GM12878 (cell line): ENCODE results near the gene SLC2A9. TPM values are rescaled to one million over a fixed set of nuclear protein-coding genes. Genes with fewer than 3 reads are reported as not detected.

Experiments
- ATAC-seq: fragments of 200-7000 bp; cut with Tn5 transposase; 3 replicates; pipeline ENCODE4 v1.9.1; 2020; ENCODE audit warnings: mild to moderate bottlenecking, moderate library complexity
- BruUV-seq: library from RNA; stranded (reverse); fragments of 400-500 nt; replicated peaks from 2 replicates; lab custom pipeline; 2021; lab: Mats Ljungman, UMichigan
- CTCF ChIA-PET: fragments of 300-600 bp; sonication (Branson Sonifier 250); formaldehyde crosslinking; extraction: SDS; loops from one replicate; lab custom pipeline; 2021; ENCODE audit warnings: inconsistent platforms; lab: Yijun Ruan, JAX
- POLR2A ChIA-PET: fragments of 350-600 bp; formaldehyde crosslinking; extraction: SDS; loops from one replicate; lab custom pipeline; 2021; ENCODE audit warnings: inconsistent platforms; lab: Charles Lee
- RAD21 ChIA-PET: fragments of 300-600 bp; sonication (Branson Sonifier 250); formaldehyde crosslinking; loops from one replicate; lab custom pipeline; 2023; ENCODE audit warnings: antibody characterized with exemption; ENCODE audit not compliant: unreplicated experiment; lab: Charles Lee
- SMC1A ChIA-PET: fragments of 300-600 bp; sonication (Branson Sonifier 250); formaldehyde crosslinking; loops from one replicate; lab custom pipeline; 2023; ENCODE audit not compliant: unreplicated experiment, uncharacterized antibody; lab: Charles Lee
- DNase-seq: peaks from one replicate; pipeline ENCODE4 v3.0.0-alpha.2; 2011; ENCODE audit warnings: low read depth, low spot score
- FAIRE-seq: peaks from 3 replicates; lab custom pipeline; 2011; peaks lifted over from hg19 to GRCh38; lab: Jason Lieb, UNC
- H2AFZ ChIP-seq: 2 replicates; pipeline ENCODE4 v1.6.0; 2011; ENCODE audit warnings: low read depth, low read length, control low read depth; ENCODE audit not compliant: control insufficient read depth
- H3K27ac ChIP-seq: 2 replicates; pipeline ENCODE4 v1.5.1; 2011; ENCODE audit warnings: control low read depth; ENCODE audit not compliant: control insufficient read depth, insufficient read depth
- H3K27me3 ChIP-seq, 2 experiments: replicated peaks in 1 of 2; 2 replicates each; pipeline versions ENCODE4 v1.6.0 to v1.6.1; 2011; ENCODE audit warnings: low read length in 1 of 2; ENCODE audit not compliant: control insufficient read depth in 2 of 2, insufficient read depth in 2 of 2
- H3K36me3 ChIP-seq, 2 experiments: 2 replicates each; pipeline ENCODE4 v1.5.1; 2011; ENCODE audit warnings: low read length in 1 of 2; ENCODE audit not compliant: control insufficient read depth in 2 of 2, insufficient read depth in 2 of 2
- H3K4me1 ChIP-seq: 2 replicates; pipeline ENCODE4 v1.6.1; 2011; ENCODE audit warnings: mild to moderate bottlenecking, low read length, moderate library complexity, mixed read lengths; ENCODE audit not compliant: control insufficient read depth, insufficient read depth
- H3K4me2 ChIP-seq: 2 replicates; pipeline ENCODE4 v1.6.0; 2011; ENCODE audit warnings: control low read depth; ENCODE audit not compliant: control insufficient read depth, insufficient read depth
- H3K4me3 ChIP-seq: fragments of 200-600 bp; sonication (generic); 2 replicates; pipeline ENCODE4 v1.5.1; 2016
- H3K79me2 ChIP-seq: 2 replicates; pipeline ENCODE4 v1.6.0; 2011; ENCODE audit warnings: low read length; ENCODE audit not compliant: control insufficient read depth, insufficient read depth
- H3K9ac ChIP-seq: 2 replicates; pipeline ENCODE4 v1.8.0; 2011; ENCODE audit warnings: low read length, control low read depth, mixed read lengths; ENCODE audit not compliant: control insufficient read depth, insufficient read depth
- H3K9me3 ChIP-seq: replicated peaks from 3 replicates; pipeline ENCODE4 v1.5.1; 2011; ENCODE audit warnings: mild to moderate bottlenecking, low read length; ENCODE audit not compliant: control insufficient read depth, insufficient read depth
- H4K20me1 ChIP-seq: 2 replicates; pipeline ENCODE4 v1.6.0; 2011; ENCODE audit not compliant: control insufficient read depth, insufficient read depth
- CEBPB ChIP-seq, 2 experiments: fragments of 150-350 bp in 1 of 2; IDR thresholded peaks; 2 replicates each; pipeline ENCODE4 v1.6.1; 2012 to 2014; ENCODE audit warnings: low read depth in 2 of 2, low read length in 2 of 2, borderline replicate concordance in 1 of 2, inconsistent platforms in 1 of 2
- E4F1 ChIP-seq: fragments of 450-650 bp; IDR thresholded peaks from 2 replicates; pipeline ENCODE4 v1.6.1; 2018; ENCODE audit warnings: borderline replicate concordance, mild to moderate bottlenecking; ENCODE audit not compliant: partially characterized antibody
- EP300 ChIP-seq, 2 experiments: fragments of 150-350 bp in 1 of 2; IDR thresholded peaks; 2 replicates each; pipeline ENCODE4 v1.6.1; 2011 to 2012; ENCODE audit warnings: low read depth in 2 of 2, low read length in 2 of 2, borderline replicate concordance in 1 of 2, improper control_type of control experiment in 1 of 2, inconsistent platforms in 1 of 2; ENCODE audit not compliant: control insufficient read depth in 1 of 2
- ESRRA ChIP-seq: IDR thresholded peaks from 2 replicates; pipeline ENCODE4 v1.6.1; 2012; ENCODE audit warnings: mild to moderate bottlenecking, low read length, improper control_type of control experiment
- GABPA ChIP-seq: IDR thresholded peaks from 2 replicates; pipeline ENCODE4 v1.6.1; 2014; ENCODE audit warnings: antibody characterized with exemption, low read depth, mild to moderate bottlenecking, inconsistent platforms
- MXI1 ChIP-seq: fragments of 150-350 bp; IDR thresholded peaks from 2 replicates; pipeline ENCODE4 v1.6.1; 2011; ENCODE audit warnings: low read depth, mild to moderate bottlenecking, inconsistent platforms, low read length, improper control_type of control experiment
- MYB ChIP-seq: fragments of 150-350 bp; IDR thresholded peaks from 2 replicates; pipeline ENCODE4 v1.6.1; 2014; ENCODE audit warnings: mild to moderate bottlenecking, low read depth, low read length, borderline replicate concordance
- NR2C1 ChIP-seq: fragments of 450-650 bp; IDR thresholded peaks from 2 replicates; pipeline ENCODE4 v1.6.1; 2017; ENCODE audit warnings: antibody characterized with exemption, mild to moderate bottlenecking, moderate library complexity
- POLR2AphosphoS2 ChIP-seq: IDR thresholded peaks from 2 replicates; pipeline ENCODE4 v1.6.1; 2011; ENCODE audit warnings: low read depth, mild to moderate bottlenecking, low read length, improper control_type of control experiment, moderate library complexity
- SKIL ChIP-seq: fragments of 450-650 bp; IDR thresholded peaks from 2 replicates; pipeline ENCODE4 v1.6.1; 2017; ENCODE audit warnings: mild to moderate bottlenecking, low read depth, inconsistent platforms; ENCODE audit not compliant: poor library complexity, severe bottlenecking
- SMARCA5 ChIP-seq: fragments of 450-650 bp; IDR thresholded peaks from 2 replicates; pipeline ENCODE4 v1.6.1; 2017; ENCODE audit warnings: mild to moderate bottlenecking
- SREBF2 ChIP-seq: IDR thresholded peaks from 2 replicates; pipeline ENCODE4 v1.6.1; 2012; ENCODE audit warnings: mild to moderate bottlenecking, low read length
- TARDBP ChIP-seq: IDR thresholded peaks from 2 replicates; pipeline ENCODE4 v1.6.1; 2016; ENCODE audit warnings: borderline replicate concordance
- TBL1XR1 ChIP-seq: IDR thresholded peaks from 2 replicates; pipeline ENCODE4 v1.6.1; 2012; ENCODE audit warnings: low read depth, low read length, improper control_type of control experiment
- ZBTB33 ChIP-seq: fragments of 450-650 bp; IDR thresholded peaks from 2 replicates; pipeline ENCODE4 v1.6.1; 2017; ENCODE audit warnings: mild to moderate bottlenecking
- ZNF622 ChIP-seq: fragments of 450-650 bp; IDR thresholded peaks from 2 replicates; pipeline ENCODE4 v1.6.1; 2017; ENCODE audit warnings: mild to moderate bottlenecking, inconsistent platforms
- WGBS: methylation state at CpG from one replicate; pipeline ENCODE4 v1.1.6; 2016; ENCODE audit warnings: low lambda C conversion rate; ENCODE audit not compliant: insufficient replicate concordance, insufficient coverage; ENCODE audit errors: missing lambda C conversion rate; 5-methylcytosine and 5-hydroxymethylcytosine counted together
- in situ Hi-C: fragments of 300-500 bp; cut with MboI; formaldehyde crosslinking; loops from 9 replicates; pipeline ENCODE4 v1.14.3; 2018; ENCODE audit warnings: mixed read lengths
- intact Hi-C: fragments of 100-400 bp; cut with micrococcal nuclease; formaldehyde crosslinking; loops from one replicate; pipeline ENCODE4 v1.14.2; 2022; ENCODE audit not compliant: unreplicated experiment
- polyA plus RNA-seq, 11 experiments: library from polyadenylated mRNA; depleted of rRNA in 4 of 11; unstranded in 6 of 11; stranded (reverse) in 5 of 11; fragments of >200 nt; fragmentation: Nextera tagmentation in 4 of 11; fragmentation: Illumina TruSeq in 1 of 11; extraction: Ambion mirVana in 4 of 11; extraction: Trizol in 1 of 11; gene quantifications; 1 replicate in 1 of 11; 2 replicates in 10 of 11; pipeline versions ENCODE4 v1.2.1 to v1.2.3, GENCODE V29; 2011 to 2016; ENCODE audit warnings: inconsistent platforms in 2 of 11, missing spikeins in 2 of 11, low read depth in 1 of 11
- total RNA-seq, 4 experiments: library from RNA; depleted of rRNA in 3 of 4; stranded (reverse); fragments of >200 nt in 3 of 4; fragmentation: Illumina TruSeq in 1 of 4; extraction: Trizol in 1 of 4; gene quantifications; 2 replicates each; pipeline versions ENCODE4 v1.2.1 to v1.2.3, GENCODE V29; 2013 to 2021

The SLC2A9 gene
- total and polyA plus RNA-seq, 10 of the 15 experiments (the other 5 are each of a cell fraction or from before 2014, with no cell fraction given) = 0.28 to 2.8 (median 1.2) TPM

GRCh38 chr4:10036807-10037342 lies 15.6 kb upstream of the SLC2A9 start:
- H3K9me3 ChIP-seq = no peaks in the 10 kb centered on the region
- ATAC-seq = no peak
- in situ Hi-C loops = no loop called here
- no peaks in the 10 kb centered on the region for H3K4me1 ChIP-seq
- H3K27me3 ChIP-seq = no peaks in the 10 kb centered on the region; a peak in 1 of 4 replicates
- no peaks in the 10 kb centered on the region for H4K20me1 ChIP-seq
- ChIA-PET CTCF (no interaction called here), RAD21 (no interaction called here)
- H2AFZ ChIP-seq = no peak overlapping the region
- TF ChIP-seq CEBPB (IDR thresholded peaks at IDR 0.05; ENCODE audit: borderline replicate concordance in 1 of 2, low read depth in 2 of 2, low read length in 2 of 2) = no peak
- no peak for TF ChIP-seq ZBTB33
- no peak for TF ChIP-seq SREBF2
- TF ChIP-seq TARDBP = no peak
- no peak for TF ChIP-seq NR2C1
- no peak for TF ChIP-seq TBL1XR1
- no peak for TF ChIP-seq SKIL
- no peak for TF ChIP-seq ZNF622
- TF ChIP-seq MXI1 = no peak
- no peak for TF ChIP-seq ESRRA
- no peak for TF ChIP-seq MYB
- TF ChIP-seq E4F1 = no peak
- no peak for TF ChIP-seq EP300 (IDR thresholded peaks at IDR 0.05; ENCODE audit: borderline replicate concordance in 1 of 2, control insufficient read depth in 1 of 2, low read depth in 2 of 2, low read length in 2 of 2)
- no peak for TF ChIP-seq GABPA
- no peak for TF ChIP-seq SMARCA5
- TF ChIP-seq POLR2AphosphoS2 = no peak
- TF ChIP-seq, all 136 proteins: peak for 0
- FAIRE-seq (no peak), DNase-seq (no peak)
- no TSS peak for BruUV-seq
- Histone ChIP-seq H3K27ac (no peak overlapping the region), H3K4me2 (no peak overlapping the region), H3K4me3 (no peak overlapping the region), H3K36me3 (no peaks in the 10 kb centered on the region), H3K9ac (no peak overlapping the region), H3K79me2 (no peaks in the 10 kb centered on the region)
- intact Hi-C loops = no loop called here
- SMC1A ChIA-PET = no interaction called here
- 43% methylated on average over 10 of the region's 10 CpGs for WGBS
- POLR2A ChIA-PET = no interaction called here
